Stimulated activated CD8-positive, alpha-beta memory T cell treated with anti-CD3 and anti-CD28 coated beads, Interleukin-4, amount 100 ng/mL, for 48 hours (primary cell): Measurements from ENCODE around the gene PLCG2.
"Not testable (repeated sequence)": the region's sequence is repeated elsewhere in the genome, so short reads cannot be mapped to it uniquely, and the experiment has no call there.

ENCODE experiments used
- DNase-seq: peaks from one replicate; pipeline ENCODE4 v3.0.0-alpha.2; 2020

Gene PLCG2

DNA sequence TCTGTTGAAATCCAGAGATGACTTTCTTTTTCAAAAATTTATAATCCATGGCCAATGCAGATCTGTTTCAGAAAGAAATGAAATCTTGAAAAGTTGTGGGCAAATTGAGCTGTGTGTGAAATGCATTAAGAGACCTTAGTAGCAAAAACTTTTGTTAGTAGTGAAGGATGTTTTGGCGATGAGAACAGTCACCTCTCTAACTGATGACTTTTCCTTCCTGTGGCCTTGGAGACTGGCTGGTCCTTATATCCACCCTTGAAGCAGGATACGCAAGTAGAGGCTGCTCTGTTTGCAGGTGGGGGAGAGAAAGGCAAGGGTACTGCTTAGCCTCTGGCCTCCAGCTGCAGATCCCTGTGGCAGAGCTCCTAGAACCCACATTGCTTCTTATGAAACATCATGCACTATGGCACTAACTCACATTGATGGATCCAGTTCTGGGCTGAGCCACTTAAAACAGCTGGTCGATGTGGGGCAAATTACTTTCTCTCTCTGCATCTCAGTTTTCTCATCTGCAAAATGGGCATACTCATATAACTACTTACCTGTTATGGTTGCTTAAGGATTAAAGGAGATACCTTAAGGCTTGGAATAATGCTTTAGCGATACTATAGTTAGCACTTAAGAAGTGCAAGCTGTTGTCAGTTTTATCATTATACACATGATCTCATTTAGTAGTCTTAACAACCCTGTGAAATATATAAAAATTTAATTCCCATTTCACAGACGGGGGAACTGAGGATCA is 142.9 kb downstream of the PLCG2 start:
- no peak for DNase-seq

DNA sequence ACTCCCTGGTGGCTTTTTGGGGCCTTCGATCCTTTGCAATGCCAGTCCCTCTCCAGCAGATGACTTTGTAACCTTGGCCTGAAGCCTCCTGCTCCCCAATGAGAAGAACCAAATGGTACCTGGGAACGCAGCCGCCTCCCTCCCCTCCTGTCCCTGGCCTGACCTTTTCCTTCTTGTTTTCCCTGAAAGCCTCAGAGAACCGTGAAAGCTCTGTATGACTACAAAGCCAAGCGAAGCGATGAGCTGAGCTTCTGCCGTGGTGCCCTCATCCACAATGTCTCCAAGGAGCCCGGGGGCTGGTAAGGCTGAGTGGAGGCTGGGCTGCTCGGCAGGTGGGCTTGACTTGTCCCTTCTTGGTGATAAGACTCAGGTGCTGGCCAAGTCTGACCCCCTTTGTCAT is 144.2 kb downstream of the PLCG2 start:
- DNase-seq, result no peak

DNA sequence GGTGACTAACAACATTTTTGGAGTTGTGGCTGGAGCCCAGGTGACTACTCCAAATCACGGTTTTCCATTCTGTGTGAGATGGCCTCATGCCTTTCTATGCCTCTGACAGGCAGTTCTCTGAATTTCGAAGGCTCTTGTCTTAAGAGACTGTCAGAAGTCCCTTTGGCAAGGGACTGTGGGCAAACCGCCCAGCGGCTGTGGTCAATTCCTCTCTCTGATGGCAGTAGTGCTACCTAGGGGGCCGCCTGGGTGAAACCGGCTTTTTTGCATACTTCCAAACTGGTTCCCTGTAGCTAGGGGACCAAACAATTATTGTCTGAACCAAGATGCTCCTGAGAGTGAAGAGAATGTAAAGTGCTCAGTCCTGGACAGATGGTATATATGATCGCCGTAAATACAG is 145.9 kb downstream of the PLCG2 start:
- no peak for DNase-seq

DNA sequence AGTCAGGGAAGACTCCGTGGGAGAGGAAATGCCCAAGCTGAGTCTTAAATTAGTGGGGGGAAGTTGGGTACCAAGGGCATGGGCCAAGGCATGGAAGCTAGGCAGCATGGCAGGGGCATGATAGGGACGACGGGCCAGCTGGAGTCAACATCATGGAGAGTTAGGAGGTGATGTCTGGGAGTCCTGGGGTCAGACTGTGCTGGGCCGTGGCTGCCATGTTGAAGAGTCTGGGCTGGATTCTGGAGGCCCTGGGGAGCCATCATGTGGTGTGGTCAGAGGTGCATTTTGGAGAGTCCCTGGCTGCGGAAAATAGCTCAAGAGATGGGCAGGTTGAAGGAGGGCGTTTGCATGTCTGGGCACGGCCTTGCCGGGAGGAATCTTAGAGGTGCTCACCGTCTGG is 146.9 kb downstream of the PLCG2 start:
- no peak for DNase-seq

DNA sequence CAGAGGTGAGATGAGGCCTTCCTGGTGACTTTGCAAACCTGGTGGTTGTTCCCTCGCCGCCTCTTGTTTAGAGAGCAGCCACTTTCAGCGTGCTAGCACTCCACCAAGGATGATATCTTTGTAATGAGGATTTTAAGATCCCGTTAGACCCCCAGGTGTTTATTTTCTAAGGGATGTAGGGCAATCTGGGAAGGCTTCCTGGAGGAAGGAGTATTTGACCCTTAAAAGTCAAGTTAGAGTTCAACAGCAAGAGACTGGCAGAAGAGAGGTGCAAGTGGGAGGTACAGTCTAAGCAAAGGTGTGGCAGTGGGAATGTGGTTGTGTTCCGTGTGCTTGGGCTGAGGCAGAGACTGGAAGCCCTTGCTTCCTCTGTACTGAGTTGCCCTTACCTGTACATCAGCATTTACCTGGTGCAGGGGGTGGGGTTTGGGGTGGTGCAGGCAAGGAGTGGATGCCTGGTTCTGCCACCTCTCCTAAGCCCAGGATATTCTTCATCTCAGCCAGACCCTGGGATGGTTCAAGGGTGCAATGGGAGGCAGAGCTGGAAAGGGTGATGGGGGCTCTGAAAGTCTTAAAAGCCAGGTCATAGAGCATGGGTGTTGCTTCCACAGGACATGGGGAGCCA is 148.6 kb downstream of the PLCG2 start:
- DNase-seq, result no peak

DNA sequence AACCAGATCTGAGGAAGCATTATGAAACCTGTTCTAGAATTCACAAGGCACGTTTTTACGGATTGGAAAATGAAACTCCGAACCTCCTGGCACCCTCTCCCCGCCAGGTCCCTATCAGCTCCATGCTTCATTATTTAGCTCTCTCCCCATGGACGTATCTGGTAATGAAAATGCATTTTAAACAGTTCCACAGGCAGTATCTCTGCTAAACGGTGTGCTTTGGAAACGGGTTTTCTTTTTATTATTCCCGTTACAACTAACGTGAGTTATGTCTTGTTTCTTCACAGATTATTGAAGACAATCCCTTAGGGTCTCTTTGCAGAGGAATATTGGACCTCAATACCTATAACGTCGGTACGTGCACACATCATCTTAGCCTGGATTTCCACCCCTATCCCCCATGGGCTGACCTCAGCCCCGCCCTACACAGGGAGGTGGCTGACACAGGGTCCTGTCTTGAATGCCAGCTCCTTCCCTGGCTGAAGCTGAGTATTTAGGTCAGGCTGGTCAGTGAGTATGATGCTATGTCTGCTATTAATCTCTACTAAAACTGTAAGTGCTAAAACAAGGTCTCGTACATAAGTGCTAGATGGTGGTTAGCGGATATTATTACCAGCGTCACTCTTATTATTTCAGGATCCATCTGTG is 149.3 kb downstream of the PLCG2 start:
- peak; percentile 16 for DNase-seq

DNA sequence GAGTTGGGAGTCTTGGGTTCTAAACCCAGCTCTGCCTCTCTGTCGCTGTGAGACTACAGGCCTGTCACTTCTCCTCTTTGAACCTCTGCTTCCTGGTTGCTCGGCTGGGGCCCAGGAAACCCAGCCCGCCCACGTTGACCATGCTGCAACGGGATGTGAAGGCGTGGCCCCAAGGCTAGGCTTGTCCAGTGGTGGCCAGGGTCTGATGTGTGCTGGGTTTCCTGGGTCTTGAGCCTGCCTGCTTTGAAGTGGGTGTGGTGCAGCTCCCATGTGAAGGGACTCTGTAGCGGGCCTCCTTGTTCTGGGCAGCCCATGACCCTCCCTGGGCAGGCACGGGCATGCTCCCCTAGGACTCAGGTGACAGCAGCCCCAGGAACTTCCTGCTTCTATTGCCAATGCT is 149.9 kb downstream of the PLCG2 start:
- DNase-seq, result peak; percentile 30

DNA sequence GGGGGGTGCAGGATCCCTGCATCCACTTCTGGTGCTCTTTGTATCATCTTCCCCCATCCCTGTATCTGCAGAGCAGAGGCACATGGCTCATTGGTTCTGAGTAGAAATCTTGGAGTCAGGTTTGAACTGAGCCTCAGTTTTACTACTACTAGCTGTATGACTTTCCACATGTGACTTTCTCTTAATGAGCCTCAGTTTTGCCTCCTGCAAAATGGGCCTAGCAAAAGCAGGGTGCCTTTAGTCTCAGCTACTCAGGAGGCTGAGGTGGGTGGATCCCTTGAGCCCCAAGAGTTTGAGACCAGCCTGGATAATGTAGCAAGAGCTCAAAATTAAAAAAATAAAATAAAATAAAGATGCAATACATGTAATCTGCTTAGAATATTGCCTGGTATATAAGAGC is 150.8 kb downstream of the PLCG2 start:
- DNase-seq, result no peak

DNA sequence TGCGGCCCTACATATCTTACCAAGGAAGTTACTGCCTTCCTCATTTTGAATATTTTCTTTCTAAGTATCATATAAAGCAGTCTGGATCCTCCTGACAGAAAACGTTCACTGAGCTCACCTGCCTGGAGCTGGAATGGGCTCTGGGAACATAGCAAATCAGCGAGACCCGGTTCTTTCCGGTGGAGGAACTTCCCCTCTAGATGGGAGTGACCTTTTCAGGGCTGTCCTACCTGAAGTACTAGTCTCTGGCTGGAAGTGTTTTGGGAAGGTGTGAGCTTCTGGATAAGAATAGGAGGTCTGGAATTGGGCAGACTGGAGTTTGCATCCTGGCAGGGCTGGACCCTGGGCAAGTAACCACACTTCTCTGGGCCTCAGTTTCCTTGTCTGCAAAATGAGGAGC is 152.8 kb downstream of the PLCG2 start:
- no peak for DNase-seq

DNA sequence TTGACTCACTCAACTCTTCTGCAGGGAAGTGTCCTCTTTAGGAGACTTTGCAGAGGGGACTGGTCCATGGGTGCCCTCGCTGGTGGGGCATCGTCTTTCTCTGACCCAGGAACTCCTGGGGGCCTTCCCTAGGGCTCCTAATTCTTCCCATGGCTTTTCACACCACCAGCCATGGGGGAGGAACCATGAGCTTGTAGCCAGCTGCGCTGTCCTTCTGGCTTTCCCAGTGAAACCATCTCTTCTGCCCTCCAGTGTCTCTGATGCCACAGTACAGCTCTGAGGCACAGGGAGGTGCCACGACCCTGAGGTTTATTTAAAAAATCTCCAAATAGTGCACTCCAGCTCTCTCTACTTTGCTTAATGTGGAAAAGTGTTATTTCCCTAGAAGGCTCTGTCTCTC is 153.6 kb downstream of the PLCG2 start:
- DNase-seq, result no peak

DNA sequence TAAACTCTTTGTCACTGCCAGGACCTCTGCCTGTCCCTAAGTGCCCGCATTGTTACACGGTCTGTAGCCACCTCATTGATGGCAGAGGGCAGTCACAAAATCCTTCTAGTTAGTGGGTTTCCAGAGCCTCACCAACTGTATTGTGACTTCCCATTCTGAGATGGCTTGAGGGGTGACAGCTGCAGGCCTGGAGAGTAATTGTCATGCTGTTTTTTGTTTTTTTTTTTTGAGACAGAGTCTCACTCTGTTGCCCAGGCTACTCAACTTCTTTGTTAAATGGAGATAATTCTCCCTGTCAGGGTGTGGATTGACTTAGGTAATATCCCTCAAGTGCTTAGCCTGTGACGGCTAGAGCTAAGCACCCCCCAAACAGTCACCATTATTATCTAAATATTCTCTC is 154.3 kb downstream of the PLCG2 start:
- no peak for DNase-seq

DNA sequence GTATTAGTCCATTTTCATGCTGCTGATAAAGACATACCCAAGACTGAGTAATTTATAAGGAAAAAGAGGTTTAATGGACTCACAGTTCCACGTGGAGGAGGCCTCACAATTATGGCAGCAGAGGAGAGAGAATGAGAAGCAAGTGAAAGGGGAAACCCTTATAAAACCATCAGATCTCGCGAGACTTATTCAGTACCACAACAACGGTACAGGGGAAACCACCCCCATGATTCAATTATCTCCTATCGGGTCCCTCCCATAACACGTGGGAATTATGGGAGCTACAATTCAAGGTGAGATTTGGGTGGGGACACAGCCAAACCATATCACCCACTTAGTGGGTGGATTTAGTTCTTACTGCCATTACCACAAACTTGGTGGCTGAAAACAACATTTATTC is 155.6 kb downstream of the PLCG2 start:
- DNase-seq, result not testable (repeated sequence)

DNA sequence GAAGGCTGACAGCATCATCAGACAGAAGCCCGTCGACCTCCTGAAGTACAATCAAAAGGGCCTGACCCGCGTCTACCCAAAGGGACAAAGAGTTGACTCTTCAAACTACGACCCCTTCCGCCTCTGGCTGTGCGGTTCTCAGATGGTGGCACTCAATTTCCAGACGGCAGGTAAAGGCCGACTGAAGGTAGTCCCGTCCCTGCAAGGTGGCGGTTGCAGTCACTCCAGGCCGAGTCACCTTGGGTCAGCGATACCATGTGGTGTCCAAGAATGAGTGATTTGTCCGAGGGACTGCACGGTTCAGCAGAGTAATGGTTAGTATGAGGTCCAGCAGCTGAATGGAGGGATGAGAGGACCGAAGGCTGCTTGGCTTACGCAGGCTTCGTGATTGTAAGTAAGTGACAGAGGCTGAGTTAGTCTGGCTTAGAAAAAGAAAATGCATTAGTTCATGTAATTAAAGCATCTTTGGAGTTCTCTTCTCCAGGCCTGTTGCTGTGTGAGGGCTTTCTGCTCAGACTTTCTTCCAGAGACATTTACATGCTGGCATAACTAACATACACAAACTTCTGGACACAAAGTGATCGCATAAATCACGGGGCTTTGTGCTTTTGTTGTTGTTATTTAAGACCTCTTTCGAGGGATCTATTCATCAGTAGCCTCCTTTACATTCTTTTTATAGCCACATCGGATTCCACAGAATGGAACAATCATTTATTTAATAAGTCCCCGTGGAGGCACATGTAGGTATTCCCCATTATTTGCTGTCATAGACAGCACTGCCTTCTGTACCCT is 157.3 kb downstream of the PLCG2 start:
- no peak for DNase-seq

DNA sequence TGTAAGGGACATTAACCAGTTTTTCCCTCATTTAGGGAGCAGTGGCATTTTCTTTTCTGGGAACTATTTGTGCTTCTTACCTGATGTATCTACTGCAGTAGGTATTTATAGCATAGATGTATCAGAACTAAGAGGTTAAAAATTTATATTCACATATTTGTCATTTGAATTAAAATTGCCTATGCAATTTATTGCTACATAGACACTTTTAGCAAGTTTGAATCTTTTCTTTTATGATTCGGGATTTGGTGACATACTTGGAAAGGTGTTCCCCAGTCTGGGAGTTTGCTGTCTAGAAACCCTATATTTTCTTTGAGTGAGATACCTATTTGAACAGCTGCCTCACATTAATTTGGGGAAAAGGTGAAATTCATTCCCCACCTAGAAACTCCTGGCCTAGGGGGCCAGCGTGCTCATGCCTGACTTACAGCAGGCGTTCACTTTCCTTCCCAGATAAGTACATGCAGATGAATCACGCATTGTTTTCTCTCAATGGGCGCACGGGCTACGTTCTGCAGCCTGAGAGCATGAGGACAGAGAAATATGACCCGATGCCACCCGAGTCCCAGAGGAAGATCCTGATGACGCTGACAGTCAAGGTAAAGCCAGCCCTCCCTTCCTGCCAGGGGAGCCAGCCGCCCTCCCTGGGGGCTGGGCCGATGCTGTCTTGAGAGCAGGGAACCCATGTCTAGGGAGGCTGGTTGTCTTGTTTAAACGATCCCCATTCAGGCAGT is 158.4 kb downstream of the PLCG2 start:
- no peak for DNase-seq

DNA sequence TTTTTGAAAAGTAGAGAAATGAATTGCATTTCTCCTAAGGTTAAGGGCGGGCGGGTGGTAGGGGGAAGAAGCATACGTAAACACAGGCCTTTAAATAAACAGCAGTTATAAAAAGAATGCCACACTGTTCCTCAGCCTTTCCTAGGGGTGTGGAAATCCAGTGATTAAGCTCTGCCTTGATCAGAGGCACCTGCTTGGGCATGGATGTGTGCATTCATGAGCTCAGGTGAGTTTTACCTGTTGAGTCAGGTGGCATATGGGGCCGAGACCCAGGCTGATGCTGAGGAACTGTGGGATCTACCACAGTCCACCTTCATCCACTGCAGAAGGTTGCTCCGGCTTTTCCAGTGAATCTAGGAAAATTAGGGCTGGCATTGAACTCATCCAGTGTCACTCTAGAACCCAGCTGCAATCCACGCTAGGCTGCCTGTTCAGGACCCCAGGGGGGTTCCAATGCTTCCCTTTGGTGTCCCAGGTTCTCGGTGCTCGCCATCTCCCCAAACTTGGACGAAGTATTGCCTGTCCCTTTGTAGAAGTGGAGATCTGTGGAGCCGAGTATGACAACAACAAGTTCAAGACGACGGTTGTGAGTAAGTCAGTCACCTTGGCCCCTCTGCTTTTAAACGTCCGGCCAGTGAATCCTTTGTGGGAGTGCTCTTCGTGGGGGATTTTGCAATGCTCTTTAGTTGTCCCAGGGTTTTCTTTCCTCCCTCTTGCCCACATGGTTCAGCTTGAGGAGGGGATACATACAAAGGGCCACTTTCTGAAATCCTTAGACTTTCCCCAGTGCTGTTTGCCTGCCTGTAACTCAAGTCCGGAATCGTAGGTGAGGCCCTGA is 159.5 kb downstream of the PLCG2 start:
- no peak for DNase-seq

DNA sequence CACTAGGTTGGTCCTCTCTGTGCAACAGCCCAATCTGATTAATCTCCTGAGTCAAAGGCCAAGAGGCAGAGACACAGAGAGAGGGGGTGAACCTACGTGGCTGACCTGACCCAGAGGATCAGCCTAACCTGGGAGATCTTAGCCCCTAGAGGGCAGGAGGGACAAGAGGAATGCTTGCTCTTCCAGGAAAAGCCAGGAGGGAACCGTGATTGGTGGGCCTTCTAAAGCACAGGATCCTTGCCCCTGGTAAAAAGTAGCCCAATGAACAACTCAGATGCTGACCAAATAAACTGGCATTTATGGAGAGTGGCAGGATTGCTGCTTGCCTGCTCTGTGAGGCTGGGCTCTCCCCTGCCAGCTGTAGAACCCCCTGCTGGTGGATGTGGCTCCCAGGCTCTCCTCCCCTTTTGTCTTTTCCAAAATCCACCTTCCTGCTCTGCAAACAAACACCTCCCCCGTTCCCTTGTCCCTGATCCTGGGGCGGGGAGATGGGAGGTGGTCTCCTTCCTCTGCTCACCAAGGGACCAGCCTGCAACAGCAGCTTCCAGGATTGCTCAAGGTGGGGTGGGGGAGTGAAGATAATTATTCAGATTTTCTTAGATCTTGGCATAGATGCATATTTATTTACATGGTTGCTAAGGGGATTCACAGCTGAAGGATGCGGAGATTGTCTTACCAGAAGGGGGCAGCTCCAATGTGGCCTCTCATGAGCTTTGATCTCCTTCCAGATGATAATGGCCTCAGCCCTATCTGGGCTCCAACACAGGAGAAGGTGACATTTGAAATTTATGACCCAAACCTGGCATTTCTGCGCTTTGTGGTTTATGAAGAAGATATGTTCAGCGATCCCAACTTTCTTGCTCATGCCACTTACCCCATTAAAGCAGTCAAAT is 160.3 kb downstream of the PLCG2 start:
- DNase-seq, result no peak

DNA sequence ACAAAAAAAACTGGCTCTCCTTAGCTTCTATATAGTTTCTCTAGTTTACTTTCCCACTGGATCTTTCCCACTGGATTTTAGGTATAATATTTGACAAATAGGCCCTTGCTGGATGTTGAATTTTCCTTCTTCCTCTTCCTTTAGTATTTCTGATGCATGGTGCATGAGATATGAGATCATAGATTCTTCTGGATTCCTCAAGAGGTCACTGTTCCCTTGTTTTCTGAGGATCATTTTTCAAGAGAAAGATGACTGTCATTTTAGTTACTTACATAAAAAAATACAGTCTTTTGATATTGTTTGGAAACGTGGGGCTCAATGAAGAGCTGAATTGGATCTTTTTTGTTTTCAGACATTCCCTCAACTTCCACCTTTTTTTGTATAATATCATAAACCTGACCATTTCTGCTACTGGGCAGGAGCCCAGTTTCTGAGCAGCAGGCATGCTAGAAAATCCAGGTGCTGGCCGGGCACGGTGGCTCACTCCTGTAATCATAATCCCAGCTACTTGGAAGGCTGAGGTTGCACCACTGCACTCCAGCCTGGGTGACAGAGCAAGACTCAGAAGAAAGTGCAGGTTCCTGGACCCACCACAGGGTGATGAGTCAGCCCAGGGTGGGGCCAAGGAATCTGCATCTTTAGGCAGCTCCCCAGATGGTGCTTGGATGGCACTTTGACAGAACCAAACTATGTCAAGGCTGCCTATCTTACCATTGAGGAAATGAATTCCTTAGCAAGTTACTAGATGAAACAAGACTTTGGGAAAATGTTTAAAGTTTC is 161.9 kb downstream of the PLCG2 start:
- DNase-seq, result no peak

DNA sequence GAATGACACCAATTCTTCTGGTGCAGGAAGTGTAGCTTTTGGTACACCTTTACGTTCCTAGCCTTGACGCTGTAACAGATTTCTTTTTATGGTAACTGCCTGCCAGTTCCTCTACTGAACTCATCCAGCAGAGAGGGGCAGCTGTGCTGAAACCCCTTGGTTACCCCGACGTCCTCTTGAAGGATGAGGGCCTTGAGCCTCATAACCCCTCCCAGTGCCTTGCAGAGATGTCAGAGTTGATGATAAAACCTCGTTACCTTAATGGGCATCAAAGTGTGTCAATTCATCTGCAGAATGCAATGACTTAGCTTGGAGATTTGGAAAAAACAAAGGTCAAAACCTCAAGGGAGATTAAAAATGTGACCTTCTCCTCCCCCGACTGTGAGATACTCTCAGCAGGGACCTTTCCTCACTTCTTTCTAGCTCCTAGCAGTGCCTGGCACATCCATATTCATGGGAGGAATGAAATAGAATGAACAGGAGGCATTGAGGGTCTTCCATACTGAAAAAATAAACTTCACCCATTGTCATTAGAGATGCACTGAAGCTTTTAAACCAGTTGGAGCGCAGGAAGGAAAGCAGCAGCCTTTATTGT is 163.0 kb downstream of the PLCG2 start:
- no peak for DNase-seq

DNA sequence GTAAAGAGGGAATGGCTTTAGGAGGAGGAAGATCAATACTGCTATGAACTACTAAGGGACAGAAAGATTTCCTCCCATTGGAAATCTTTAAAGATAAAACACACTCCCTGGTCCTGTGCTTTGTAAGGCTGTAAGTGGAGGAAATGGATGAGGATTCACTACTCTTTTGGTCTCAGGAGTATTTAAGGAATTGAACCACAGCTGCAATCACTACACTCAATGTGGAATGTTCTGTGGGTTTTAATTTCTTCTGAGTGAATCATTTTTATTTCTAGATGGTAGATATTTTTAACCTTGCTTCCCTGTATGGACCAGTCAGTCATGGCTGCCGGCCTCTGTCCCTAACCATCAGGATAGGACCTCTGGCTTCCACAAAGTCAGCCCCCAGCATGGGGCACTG is 166.6 kb downstream of the PLCG2 start:
- DNase-seq, result no peak

DNA sequence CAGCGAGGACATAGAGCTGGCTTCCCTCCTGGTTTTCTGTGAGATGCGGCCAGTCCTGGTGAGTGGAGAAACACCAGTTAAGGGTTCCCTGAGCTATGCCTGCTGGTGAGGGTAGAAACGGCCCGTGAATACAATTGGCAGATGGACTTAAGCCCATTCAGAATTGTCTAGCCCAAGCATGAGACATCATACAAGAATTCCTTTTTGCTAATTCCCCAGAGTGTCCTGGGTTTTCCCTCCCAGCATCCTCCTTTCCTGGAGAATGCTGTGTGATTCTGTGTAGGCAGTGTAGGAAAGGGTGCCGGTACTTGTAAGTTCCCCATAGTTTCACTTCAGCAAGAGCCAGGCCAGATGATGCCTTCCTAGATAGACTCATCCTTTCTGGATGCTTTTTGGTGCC is 167.1 kb downstream of the PLCG2 start:
- DNase-seq, result no peak
